Natural killer cell (primary cell): ENCODE measurements around the gene ZFYVE1. TPM values are rescaled to one million over a fixed set of nuclear protein-coding genes. Genes with fewer than 3 reads are reported as not detected.
"Not testable (repeated sequence)": the region's sequence is repeated elsewhere in the genome, so short reads cannot be mapped to it uniquely, and the experiment has no call there.

Experiments
- ATAC-seq, 3 donors: fragments of 150-1000 bp in 2 of 3; fragments of 200-7000 bp in 1 of 3; cut with Tn5 transposase; 1 replicate in 1 of 3; 2 replicates in 2 of 3; pipeline ENCODE4 v1.10.0; 2021; ENCODE audit warnings: mild to moderate bottlenecking in 2 of 3, moderate library complexity in 2 of 3
- DNase-seq, 2 donors: peaks; one replicate each; pipeline versions ENCODE4 v3.0.0 to v3.0.0-alpha.2; 2013 to 2021; ENCODE audit warnings: mixed read lengths in 1 of 2
- H3K27ac ChIP-seq: one replicate; pipeline ENCODE4 v1.5.1; 2013; ENCODE audit warnings: mild to moderate bottlenecking, low read length
- H3K27me3 ChIP-seq: one replicate; pipeline ENCODE4 v1.6.1; 2013; ENCODE audit warnings: low read length; ENCODE audit not compliant: control insufficient read depth, insufficient read depth
- H3K36me3 ChIP-seq: one replicate; pipeline ENCODE4 v1.6.1; 2013; ENCODE audit warnings: low read length; ENCODE audit not compliant: control insufficient read depth, insufficient read depth
- H3K4me1 ChIP-seq: one replicate; pipeline ENCODE4 v1.6.1; 2013; ENCODE audit warnings: low read length; ENCODE audit not compliant: control insufficient read depth, insufficient read depth
- H3K4me3 ChIP-seq: one replicate; pipeline ENCODE4 v1.5.1; 2013; ENCODE audit warnings: low read length
- H3K9me3 ChIP-seq: one replicate; pipeline ENCODE4 v1.6.1; 2013; ENCODE audit warnings: low read length; ENCODE audit not compliant: control insufficient read depth, insufficient read depth
- H3K27ac Mint-ChIP-seq, 2 donors: one replicate each; pipeline ENCODE4 v1.8.0; 2022; ENCODE audit warnings: mild to moderate bottlenecking in 2 of 2, mixed read lengths in 2 of 2, moderate library complexity in 1 of 2
- H3K27me3 Mint-ChIP-seq, 2 donors: one replicate each; pipeline ENCODE4 v1.8.0; 2022; ENCODE audit warnings: low read depth in 2 of 2, mixed read lengths in 2 of 2
- H3K36me3 Mint-ChIP-seq: one replicate; pipeline ENCODE4 v1.8.0; 2022; ENCODE audit warnings: mixed read lengths
- H3K4me1 Mint-ChIP-seq, 2 donors: one replicate each; pipeline ENCODE4 v1.8.0; 2022; ENCODE audit warnings: mixed read lengths in 2 of 2
- H3K4me3 Mint-ChIP-seq: one replicate; pipeline ENCODE4 v1.8.0; 2022; ENCODE audit warnings: mild to moderate bottlenecking, moderate library complexity, mixed read lengths
- H3K9me3 Mint-ChIP-seq, 2 donors: one replicate each; pipeline ENCODE4 v1.8.0; 2022; ENCODE audit warnings: mixed read lengths in 2 of 2
- CTCF ChIP-seq: fragments of 200-600 bp; IDR thresholded peaks from one replicate; pipeline ENCODE4 v1.8.0; 2022; ENCODE audit warnings: antibody characterized with exemption
- WGBS: methylation state at CpG from one replicate; pipeline ENCODE4 v1.1.7; 2013; ENCODE audit warnings: missing lambda C conversion rate; ENCODE audit not compliant: insufficient coverage; 5-methylcytosine and 5-hydroxymethylcytosine counted together
- intact Hi-C: fragments of 100-400 bp; cut with micrococcal nuclease; formaldehyde crosslinking; loops from one replicate; pipeline ENCODE4 v1.14.2; 2022
- total RNA-seq, 4 donors: library from RNA; stranded (reverse); fragments of 120-200 nt in 1 of 4; gene quantifications; one replicate each; pipeline versions ENCODE4 v1.2.3 to v1.2.4, GENCODE V29; 2013 to 2022

Gene ZFYVE1
- total RNA-seq, 3 donors from 2014 or later (not counting 1 experiment from before 2014, with no cell fraction given), result 24.1 to 28.6 (median 25.6) TPM

GRCh38 chr14:73014105-73014504 lies 12.8 kb downstream of the ZFYVE1 start:
- Mint-ChIP-seq H3K27me3 (no peaks in the 10 kb centered on the region), H3K4me3 (no peak overlapping the region), H3K4me1 (peaks cover 41% of the 10 kb centered on the region in 2 donors), H3K9me3 (no peaks in the 10 kb centered on the region), H3K27ac (peak overlapping the region in 1 of 2 donors; percentile 21), H3K36me3 (peaks cover 14% of the 10 kb centered on the region)
- no peaks in the 10 kb centered on the region for H3K4me1 ChIP-seq
- H3K4me3 ChIP-seq, result no peak overlapping the region
- TF ChIP-seq CTCF, result no peak
- intact Hi-C loops, result no loop called here
- ATAC-seq (no peak), DNase-seq (no peak)
- 55% methylated on average over 2 of the region's 2 CpGs for WGBS
- no peaks in the 10 kb centered on the region for H3K9me3 ChIP-seq
- H3K36me3 ChIP-seq, result peaks cover 13% of the 10 kb centered on the region
- H3K27ac ChIP-seq, result no peak overlapping the region
- H3K27me3 ChIP-seq, result no peaks in the 10 kb centered on the region

GRCh38 chr14:73011189-73011588 lies 15.7 kb downstream of the ZFYVE1 start:
- intact Hi-C loops, result not testable (repeated sequence)
- peaks cover 13% of the 10 kb centered on the region for H3K36me3 ChIP-seq
- peaks cover 14% of the 10 kb centered on the region for H3K36me3 Mint-ChIP-seq

GRCh38 chr14:73008501-73008900 lies 18.4 kb downstream of the ZFYVE1 start:
- H3K4me3 ChIP-seq, result no peak overlapping the region
- intact Hi-C loops, result no loop called here
- no peak for TF ChIP-seq CTCF
- Mint-ChIP-seq H3K27ac (no peak overlapping the region), H3K9me3 (no peaks in the 10 kb centered on the region), H3K4me1 (peaks cover 8 to 21% of the 10 kb centered on the region in 2 donors), H3K27me3 (no peaks in the 10 kb centered on the region), H3K36me3 (peaks cover 10% of the 10 kb centered on the region), H3K4me3 (no peak overlapping the region)
- peaks cover 21% of the 10 kb centered on the region for H3K36me3 ChIP-seq
- no peaks in the 10 kb centered on the region for H3K4me1 ChIP-seq
- no peak overlapping the region for H3K27ac ChIP-seq
- WGBS, result 100% methylated on average over 1 of the region's 1 CpG
- no peak for ATAC-seq
- no peak for DNase-seq
- no peaks in the 10 kb centered on the region for H3K27me3 ChIP-seq
- H3K9me3 ChIP-seq, result no peaks in the 10 kb centered on the region

More at GRCh38 chr14:73011189-73011588, 15.7 kb downstream of the ZFYVE1 start:
- H3K4me1 Mint-ChIP-seq, result peaks cover 24 to 32% of the 10 kb centered on the region in 2 donors
- DNase-seq, H3K27ac Mint-ChIP-seq, H3K9me3 Mint-ChIP-seq, H3K4me1 ChIP-seq, H3K27me3 ChIP-seq, H3K9me3 ChIP-seq, H3K4me3 Mint-ChIP-seq, ATAC-seq, H3K4me3 ChIP-seq, H3K27me3 Mint-ChIP-seq, H3K27ac ChIP-seq: not testable (repeated sequence)
- 98% methylated on average over 7 of the region's 7 CpGs for WGBS

GRCh38 chr14:73007835-73008234 lies 19.1 kb downstream of the ZFYVE1 start:
- no peaks in the 10 kb centered on the region for H3K4me1 ChIP-seq

DNA sequence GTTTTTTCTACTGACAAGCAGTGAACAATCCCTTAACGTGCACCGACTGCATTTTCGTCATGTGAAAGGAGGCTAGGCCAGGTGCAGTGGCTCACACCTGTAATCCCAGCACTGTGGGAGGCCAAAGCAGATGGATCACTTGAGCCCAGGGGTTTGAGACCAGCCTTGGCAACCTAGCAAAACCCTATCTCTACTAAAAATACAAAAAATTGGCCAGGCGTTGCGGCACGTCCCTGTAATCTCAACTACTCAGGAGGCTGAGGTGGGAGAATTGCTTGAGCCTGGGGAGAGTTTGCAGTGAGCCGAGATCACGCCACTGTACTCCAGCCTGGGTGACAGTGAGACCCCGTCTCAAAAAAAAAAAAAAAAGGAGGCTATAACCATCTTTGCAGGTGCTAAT lies 22.3 kb downstream of the ZFYVE1 start:
- H3K9me3 Mint-ChIP-seq, H3K36me3 Mint-ChIP-seq, H3K27ac Mint-ChIP-seq, H3K4me3 Mint-ChIP-seq, H3K27ac ChIP-seq, H3K4me1 ChIP-seq, intact Hi-C loops, H3K4me3 ChIP-seq, H3K27me3 ChIP-seq, H3K27me3 Mint-ChIP-seq, ATAC-seq, H3K9me3 ChIP-seq, DNase-seq: not testable (repeated sequence)
- 98% methylated on average over 9 of the region's 9 CpGs for WGBS
- H3K36me3 ChIP-seq, result peaks cover 17% of the 10 kb centered on the region
- H3K4me1 Mint-ChIP-seq, result peaks cover 6 to 16% of the 10 kb centered on the region in 2 donors

More at GRCh38 chr14:73007835-73008234, 19.1 kb downstream of the ZFYVE1 start:
- H3K27me3 Mint-ChIP-seq, result no peaks in the 10 kb centered on the region
- no peak for DNase-seq
- intact Hi-C loops, result no loop called here
- Histone ChIP-seq H3K4me3 (no peak overlapping the region), H3K27ac (no peak overlapping the region), H3K9me3 (no peaks in the 10 kb centered on the region), H3K27me3 (no peaks in the 10 kb centered on the region), H3K36me3 (peaks cover 17% of the 10 kb centered on the region)
- 93% methylated on average over 5 of the region's 5 CpGs for WGBS
- no peak for ATAC-seq
- H3K4me1 Mint-ChIP-seq, result peaks cover 3 to 16% of the 10 kb centered on the region in 2 donors
- H3K4me3 Mint-ChIP-seq, result no peak overlapping the region
- no peak for TF ChIP-seq CTCF
- no peaks in the 10 kb centered on the region for H3K9me3 Mint-ChIP-seq
- H3K27ac Mint-ChIP-seq, result no peak overlapping the region
- H3K36me3 Mint-ChIP-seq, result peaks cover 5% of the 10 kb centered on the region
